Muscle of arm (tissue), 12 donors: ENCODE measurements around the gene VIPAS39. TPM values are rescaled to one million over a fixed set of nuclear protein-coding genes. Genes with fewer than 3 reads are reported as not detected.
"Not testable (repeated sequence)": the region's sequence is repeated elsewhere in the genome, so short reads cannot be mapped to it uniquely, and the experiment has no call there.

Experiments used
- DNase-seq: peaks from one replicate; pipeline ENCODE4 v3.0.0-alpha.2; 2013
- polyA plus RNA-seq, 12 donors: library from polyadenylated mRNA; unstranded; fragments of 120-200 nt; gene quantifications; one replicate each; pipeline ENCODE4 v1.2.1, GENCODE V29; 2013; ENCODE audit not compliant: insufficient read length in 12 of 12

The VIPAS39 gene
- polyA plus RNA-seq, 12 donors: 21.4 to 39.0 (median 26.0) TPM; not detected in 1

- DNase-seq: no peak
Measured at GRCh38 chr14:77473921-77474320, 16.5 kb upstream of the VIPAS39 start.

GRCh38 chr14:77470224-77470870 lies 12.9 kb upstream of the VIPAS39 start:
- DNase-seq: no peak

DNA sequence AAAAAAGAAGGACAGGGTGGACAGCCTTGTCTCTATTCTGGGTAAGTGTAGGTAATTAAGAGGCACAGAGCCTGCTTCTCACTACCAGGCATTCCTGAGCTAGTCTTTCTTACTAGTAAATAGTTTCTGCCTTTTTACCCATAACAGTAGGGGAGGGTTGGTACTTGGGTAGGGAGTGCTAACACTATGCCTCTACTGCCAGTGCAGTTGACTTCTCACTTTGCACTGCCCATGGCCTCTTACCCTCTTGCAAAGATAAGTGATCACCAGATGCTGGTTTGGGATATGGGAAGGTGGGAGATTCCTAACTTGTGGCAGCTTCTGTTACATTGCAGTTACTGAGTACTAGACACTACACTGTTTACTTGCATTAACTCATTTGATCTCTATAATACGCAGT lies 12.1 kb upstream of the VIPAS39 start:
- DNase-seq: no peak

DNA sequence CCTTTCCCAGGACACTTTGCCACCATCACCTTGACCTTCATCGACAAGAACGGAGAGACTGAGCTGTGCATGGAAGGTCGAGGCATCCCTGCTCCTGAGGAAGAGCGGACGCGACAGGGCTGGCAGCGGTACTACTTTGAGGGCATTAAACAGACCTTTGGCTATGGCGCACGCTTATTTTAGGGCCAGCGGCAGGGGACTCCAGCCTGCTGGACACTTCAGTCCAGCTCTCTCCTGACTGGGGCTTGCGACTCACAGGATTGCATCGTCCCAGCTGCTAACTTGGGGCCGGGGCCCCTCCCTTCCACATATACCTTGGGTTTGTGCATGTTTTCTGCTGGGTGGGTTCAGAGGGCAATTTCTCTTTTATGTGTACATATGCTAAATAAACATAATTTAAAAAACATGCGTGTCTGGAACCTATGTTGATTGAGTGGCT lies 11.7 kb upstream of the VIPAS39 start:
- no peak for DNase-seq

GRCh38 chr14:77467801-77468200 lies 10.4 kb upstream of the VIPAS39 start:
- no peak for DNase-seq

- peak; percentile 30 for DNase-seq
Measured at GRCh38 chr14:77459072-77459723, 1.8 kb upstream of the VIPAS39 start.

DNA sequence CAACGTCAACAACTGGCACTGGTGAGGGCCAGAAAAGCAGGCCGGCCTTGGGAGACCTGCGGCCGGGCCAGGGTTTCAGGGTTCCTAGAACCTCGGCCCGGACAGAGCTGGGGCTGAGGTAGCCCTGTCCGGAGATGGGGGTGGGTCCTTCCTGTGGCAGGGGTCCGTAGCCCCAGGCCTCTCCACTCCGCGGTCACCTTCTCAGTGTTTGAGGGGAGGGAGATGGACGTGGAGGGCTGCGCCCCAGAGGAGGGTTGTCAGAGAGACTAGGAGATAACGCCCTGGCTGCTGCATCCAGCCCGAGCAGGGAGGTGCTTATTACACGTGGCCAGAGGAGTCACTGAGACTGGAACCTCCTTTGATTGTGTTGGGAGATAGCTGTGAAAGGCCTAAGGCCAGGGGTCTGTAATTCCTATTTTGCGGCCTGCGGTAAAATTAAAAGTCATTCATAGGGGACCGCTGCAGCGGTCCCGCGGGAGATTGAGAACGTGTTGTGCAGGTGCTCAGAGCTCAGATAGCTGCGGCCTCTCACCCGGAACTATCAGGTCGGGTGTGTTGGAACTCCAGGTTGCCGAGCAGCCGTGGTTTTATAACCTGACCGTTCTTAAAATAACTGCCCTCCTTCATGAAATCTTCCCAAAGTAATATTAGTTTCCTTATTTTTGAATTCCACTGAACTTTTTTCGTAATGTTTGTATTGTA lies 999 bp upstream of the VIPAS39 start:
- DNase-seq: peak; percentile 31

DNA sequence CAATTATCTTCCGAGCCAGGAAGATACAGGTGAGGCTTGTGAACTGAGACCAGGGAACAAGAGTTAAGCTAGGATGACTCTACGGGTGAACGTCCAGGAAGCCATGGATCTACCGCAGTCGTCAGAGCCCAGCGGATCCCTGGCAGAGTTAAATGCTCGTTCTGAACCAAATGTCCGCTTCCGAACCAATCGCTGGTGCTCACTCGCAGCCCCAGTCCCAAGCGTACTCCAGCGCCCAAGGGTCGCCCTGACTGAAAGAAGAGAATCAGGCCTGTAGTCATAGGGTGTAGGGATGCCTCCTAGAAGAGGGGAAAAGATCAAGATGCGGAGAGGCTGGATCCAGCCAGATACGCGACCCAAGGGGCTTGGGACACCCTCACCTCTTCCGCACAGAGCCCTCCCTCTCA lies 283 bp downstream of the VIPAS39 start:
- no peak for DNase-seq

DNA sequence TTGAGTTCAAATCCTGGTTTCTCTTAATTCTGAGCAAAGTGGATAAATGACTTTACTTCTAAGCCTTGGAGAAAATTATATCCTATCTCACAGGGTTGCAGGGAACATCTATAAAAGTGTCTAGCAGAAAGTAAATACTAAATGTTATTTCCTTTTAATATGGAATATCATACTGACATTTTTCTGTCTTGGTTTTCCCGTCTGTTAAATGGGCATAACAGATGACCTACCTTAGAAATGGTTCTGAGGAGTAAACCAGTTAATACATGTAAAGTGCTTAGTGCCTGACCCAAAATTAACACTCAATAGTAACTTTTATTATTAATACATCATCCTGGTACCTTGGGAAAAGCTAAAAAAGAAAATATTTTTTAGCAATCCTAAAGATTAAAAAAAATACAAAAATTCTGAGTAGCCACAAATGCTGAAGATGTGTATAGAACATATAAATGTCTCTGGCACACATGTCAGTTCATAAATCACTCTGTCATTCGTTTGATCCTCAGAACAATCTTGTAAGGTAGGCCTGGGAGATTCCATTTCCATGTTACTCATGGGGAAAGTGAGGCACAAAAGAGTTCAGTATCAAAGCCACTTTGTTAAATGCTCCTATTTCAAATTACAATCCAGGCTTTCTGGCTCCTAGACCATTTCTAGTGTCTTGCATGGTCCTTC lies 1.3 kb downstream of the VIPAS39 start:
- no peak for DNase-seq

GRCh38 chr14:77442196-77442595 lies 15.2 kb downstream of the VIPAS39 start:
- no peak for DNase-seq

GRCh38 chr14:77439861-77440260 lies 17.5 kb downstream of the VIPAS39 start:
- DNase-seq: no peak

GRCh38 chr14:77438596-77438995 lies 18.8 kb downstream of the VIPAS39 start:
- no peak for DNase-seq

- DNase-seq: no peak
Measured at GRCh38 chr14:77436042-77436441, 21.4 kb downstream of the VIPAS39 start.

- no peak for DNase-seq
Measured at GRCh38 chr14:77426396-77426795, 31.0 kb downstream of the VIPAS39 start.

DNA sequence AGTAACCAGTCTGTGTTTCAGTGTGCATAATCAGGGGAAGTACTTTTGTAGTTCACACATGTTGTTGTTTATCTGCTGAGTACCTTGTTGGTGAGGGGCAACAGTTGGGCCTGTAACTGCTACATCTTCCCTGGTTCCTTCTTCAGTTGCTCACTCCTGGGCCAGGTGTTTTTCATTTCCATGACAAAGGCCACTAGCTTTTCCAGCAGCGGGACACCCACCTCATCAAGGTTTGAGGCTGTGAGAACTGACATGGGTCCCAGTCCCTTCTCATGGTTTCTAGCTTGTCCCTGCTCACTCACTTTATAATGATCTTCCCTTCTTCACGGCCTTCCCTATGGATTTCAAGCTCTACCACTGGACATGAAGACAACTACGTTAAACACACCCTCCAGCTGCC lies 32.5 kb downstream of the VIPAS39 start:
- DNase-seq: no peak

DNA sequence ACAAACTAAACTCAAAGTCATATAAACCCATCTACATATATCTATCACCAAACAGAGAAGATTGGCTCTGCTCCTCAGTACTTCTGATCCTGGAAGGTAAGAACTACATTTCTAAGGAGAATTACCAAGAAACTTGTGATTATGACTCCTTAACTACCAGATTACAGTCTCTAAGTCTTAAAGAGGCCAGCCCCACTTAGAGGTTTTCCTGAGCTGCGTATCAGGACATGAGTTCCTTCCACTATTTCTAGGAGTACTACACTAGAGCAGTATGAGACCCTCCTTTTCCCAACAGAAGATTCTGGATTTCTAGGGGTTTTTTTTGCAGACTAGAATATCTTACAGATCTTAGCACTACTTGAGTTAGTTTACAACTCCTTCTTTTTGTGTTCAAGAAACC lies 34.0 kb downstream of the VIPAS39 start, which contains the start of gene NOXRED1:
TSS of gene NOXRED1 (minus strand) at position 101 of the 400 bp plus-strand sequence. CDS start 634 bp downstream, outside the sequence.
- no peak for DNase-seq

DNA sequence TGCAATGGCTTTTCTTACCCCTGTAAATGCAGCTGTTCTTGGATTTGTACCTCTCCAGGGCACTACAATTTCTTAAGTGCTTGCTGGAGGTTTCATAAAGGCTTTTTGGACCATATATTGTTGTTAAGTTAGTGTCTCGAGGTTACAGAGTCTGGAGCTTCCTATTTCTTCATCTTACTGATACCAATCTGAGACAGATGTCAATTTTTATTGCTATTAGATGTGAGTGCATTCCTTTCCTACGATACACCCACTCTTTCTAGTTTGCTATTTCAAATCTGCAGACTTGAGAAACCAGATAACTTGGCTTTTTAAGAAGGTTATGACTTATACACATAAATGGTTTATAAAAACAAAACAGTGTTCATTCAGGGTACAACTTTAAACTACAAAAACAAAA lies 36.2 kb downstream of the VIPAS39 start:
- no peak for DNase-seq

DNA sequence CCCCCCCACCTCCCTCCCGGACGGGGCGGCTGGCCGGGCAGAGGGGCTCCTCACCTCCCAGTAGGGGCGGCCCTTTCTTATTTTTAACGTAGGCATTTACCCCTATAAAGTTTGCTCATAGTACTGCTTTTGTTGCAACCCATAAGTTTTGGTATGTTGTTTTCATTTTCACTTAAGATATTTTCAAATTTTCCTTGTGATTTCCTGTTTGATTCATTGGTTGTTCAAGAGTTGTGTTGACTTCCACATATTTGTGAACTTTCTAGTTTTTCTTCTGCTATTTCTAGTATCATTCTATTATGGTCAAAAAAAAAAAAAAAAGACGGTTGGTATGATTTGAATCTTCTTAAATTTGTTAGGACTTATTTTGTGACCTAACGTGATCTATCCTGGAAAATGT lies 40.6 kb downstream of the VIPAS39 start:
- no peak for DNase-seq

- not testable (repeated sequence) for DNase-seq
Measured at GRCh38 chr14:77416098-77416497, 41.3 kb downstream of the VIPAS39 start.

DNA sequence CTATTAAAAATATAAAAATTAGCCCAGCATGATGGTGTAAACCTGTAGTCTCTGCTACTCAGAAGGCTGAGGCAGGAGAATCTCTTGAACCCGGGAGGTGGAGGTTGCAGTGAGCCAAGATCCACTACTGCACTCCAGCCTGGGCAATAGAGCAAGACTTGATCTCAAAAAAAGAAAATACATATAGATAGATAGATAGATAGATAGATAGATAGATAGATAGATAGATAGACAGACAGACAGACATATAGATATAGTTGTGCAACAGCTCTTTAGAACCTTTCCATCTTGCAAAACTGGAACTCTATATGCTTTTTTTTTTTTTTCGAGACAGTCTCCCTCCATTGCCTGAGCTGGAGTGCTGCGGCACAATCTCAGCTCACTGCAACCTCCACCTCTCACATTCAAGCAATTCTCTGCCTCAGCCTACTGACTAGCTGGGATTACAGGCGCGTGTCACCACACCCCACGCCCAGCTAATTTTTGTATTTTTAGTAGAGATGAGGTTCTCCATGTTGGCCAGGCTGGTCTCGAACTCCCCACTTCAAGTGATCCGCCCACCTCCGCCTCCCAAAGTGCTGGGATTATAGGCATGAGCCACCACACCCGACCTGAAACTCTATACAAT lies 41.9 kb downstream of the VIPAS39 start:
- DNase-seq: not testable (repeated sequence)

DNA sequence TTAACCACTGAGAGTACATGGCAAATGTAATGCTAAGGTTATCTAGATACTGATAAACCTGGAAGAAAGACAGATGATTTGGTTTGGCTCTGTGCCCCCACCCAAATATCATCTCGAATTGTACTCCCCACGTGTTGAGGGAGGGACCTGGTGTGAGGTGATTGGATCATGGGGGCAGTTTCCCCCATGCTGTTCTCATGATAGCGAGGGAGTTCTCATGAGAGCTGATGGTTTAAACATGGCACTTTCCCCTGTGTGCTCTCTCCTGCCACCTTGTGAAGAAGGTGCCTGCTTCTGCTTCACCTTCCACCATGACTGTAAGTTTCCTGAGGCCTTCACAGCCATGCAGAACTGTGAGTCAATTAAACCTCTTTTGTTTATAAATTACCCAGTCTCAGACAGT lies 48.3 kb downstream of the VIPAS39 start:
- DNase-seq: no peak

- no peak for DNase-seq
Measured at GRCh38 chr14:77407158-77407557, 50.2 kb downstream of the VIPAS39 start.
